ENCODE measurements around the gene MAPK8.

Gene MAPK8

GRCh38 chr10:48365668-48366067 lies 59.2 kb downstream of the MAPK8 start:
- Histone ChIP-seq H3K36me3 (ENCODE audit: control insufficient read depth in 2 of 2, insufficient read depth in 1 of 2, low read length in 2 of 2) (no peaks in the 10 kb centered on the region), H3K4me1 (ENCODE audit: control insufficient read depth, insufficient read depth, low read length) (peaks cover 16% of the 10 kb centered on the region), H3K9me3 (ENCODE audit: control insufficient read depth, insufficient read depth, low read depth, low read length) (no peaks in the 10 kb centered on the region), H3K4me3 (ENCODE audit: low read depth, low read length) (no peak overlapping the region), H3K27ac (ENCODE audit: extremely low read depth, low read depth, low read length) (no peak overlapping the region)
- POLR2A ChIA-PET = no interaction called here
- CTCF ChIA-PET = interaction anchor here (1.2 to 4.5 kb wide), 3 partner anchors 16 to 291 kb away, joined by 3 to 43 read pairs (median 25); no protein-coding TSS in a partner anchor
- TF ChIP-seq ZNF362 (tag by site-specific recombination; IDR thresholded peaks at IDR 0.05) = no peak
- no peak for TF ChIP-seq ZFHX2 (tag by site-specific recombination; conservative IDR thresholded peaks at IDR 0.05)
- no peak for TF ChIP-seq ZNF629 (tag by site-specific recombination; IDR thresholded peaks at IDR 0.05)
- TF ChIP-seq ZNF24 (tag by site-specific recombination; IDR thresholded peaks at IDR 0.05) = no peak
- no peak for TF ChIP-seq ZNF555 (tag by site-specific recombination; conservative IDR thresholded peaks at IDR 0.05)
- no peak for TF ChIP-seq FEZF1 (tag by site-specific recombination; IDR thresholded peaks at IDR 0.05)
- TF ChIP-seq PBX3 (CRISPR knock-in tag; IDR thresholded peaks at IDR 0.05) = no peak
- TF ChIP-seq REST (tag by site-specific recombination; IDR thresholded peaks at IDR 0.05) = no peak
- no peak for TF ChIP-seq HIC1 (tag by site-specific recombination; IDR thresholded peaks at IDR 0.05)
- no peak for TF ChIP-seq ZNF529 (tag by site-specific recombination; IDR thresholded peaks at IDR 0.05; ENCODE audit: insufficient replicate concordance)
- no peak for TF ChIP-seq ZNF280D (tag by site-specific recombination; IDR thresholded peaks at IDR 0.05)
- no peak for TF ChIP-seq ZNF114 (tag by site-specific recombination; IDR thresholded peaks at IDR 0.05)
- no peak for TF ChIP-seq HOXA7 (CRISPR knock-in tag; IDR thresholded peaks at IDR 0.05; ENCODE audit: borderline replicate concordance)
- no peak for TF ChIP-seq ZNF48 (tag by site-specific recombination; IDR thresholded peaks at IDR 0.05)
- TF ChIP-seq ZNF664 (tag by site-specific recombination; IDR thresholded peaks at IDR 0.05) = no peak
- TF ChIP-seq ZNF311 (tag by site-specific recombination; IDR thresholded peaks at IDR 0.05; ENCODE audit: borderline replicate concordance) = no peak
- no peak for TF ChIP-seq ZNF16 (tag by site-specific recombination; IDR thresholded peaks at IDR 0.05; ENCODE audit: low read depth)
- TF ChIP-seq IKZF3 (tag by site-specific recombination; IDR thresholded peaks at IDR 0.05) = no peak
- TF ChIP-seq ZNF394 (tag by site-specific recombination; IDR thresholded peaks at IDR 0.05; ENCODE audit: borderline replicate concordance) = no peak

All from HEK293 (cell line).